Lower leg skin (tissue), 4 donors: ENCODE measurements around the gene DOCK11. TPM values are rescaled to one million over a fixed set of nuclear protein-coding genes. Genes with fewer than 3 reads are reported as not detected.

Source experiments
- DNase-seq, 2 donors: peaks; one replicate each; pipeline ENCODE4 v3.0.0-alpha.2; 2019; ENCODE audit warnings: low spot score in 2 of 2
- H3K4me3 ChIP-seq: fragments of 200-600 bp; sonication (generic); 2 replicates; pipeline ENCODE4 v1.5.1; 2017; ENCODE audit warnings: mild to moderate bottlenecking, low read depth; ENCODE audit not compliant: poor library complexity, severe bottlenecking
- POLR2A ChIP-seq, 2 donors: fragments of 450-650 bp; IDR thresholded peaks; one replicate each; pipeline ENCODE4 v1.6.1; 2016 to 2017; ENCODE audit warnings: antibody characterized with exemption in 2 of 2, mild to moderate bottlenecking in 1 of 2, moderate library complexity in 1 of 2
- WGBS, 2 donors: methylation state at CpG; one replicate each; pipeline ENCODE4 v1.1.5; 2018; 5-methylcytosine and 5-hydroxymethylcytosine counted together
- intact Hi-C: fragments of 100-400 bp; cut with DNase I; formaldehyde crosslinking; loops from one replicate; pipeline ENCODE4 v1.15.0; 2023; ENCODE audit warnings: low total_unique reads
- total RNA-seq, 4 donors: library from RNA; depleted of rRNA; stranded (reverse); fragments of >200 nt; gene quantifications; one replicate each; pipeline ENCODE4 v1.1.0, GENCODE V29; 2016
- TF ChIP-seq, protein P1 (sequence below), 3 donors: fragments of 450-650 bp; IDR thresholded peaks; one replicate each; pipeline ENCODE4 v1.5.1; 2016; ENCODE audit warnings: antibody characterized with exemption in 3 of 3, mild to moderate bottlenecking in 3 of 3, moderate library complexity in 2 of 3

Gene DOCK11
- total RNA-seq, 4 donors from 2014 or later, result 3.5 to 11.1 (median 5.5) TPM

GRCh38 chrX:118523920-118524319 lies 28.3 kb downstream of the DOCK11 start:
- intact Hi-C loops, result no loop called here
- TF ChIP-seq, protein P1, sequence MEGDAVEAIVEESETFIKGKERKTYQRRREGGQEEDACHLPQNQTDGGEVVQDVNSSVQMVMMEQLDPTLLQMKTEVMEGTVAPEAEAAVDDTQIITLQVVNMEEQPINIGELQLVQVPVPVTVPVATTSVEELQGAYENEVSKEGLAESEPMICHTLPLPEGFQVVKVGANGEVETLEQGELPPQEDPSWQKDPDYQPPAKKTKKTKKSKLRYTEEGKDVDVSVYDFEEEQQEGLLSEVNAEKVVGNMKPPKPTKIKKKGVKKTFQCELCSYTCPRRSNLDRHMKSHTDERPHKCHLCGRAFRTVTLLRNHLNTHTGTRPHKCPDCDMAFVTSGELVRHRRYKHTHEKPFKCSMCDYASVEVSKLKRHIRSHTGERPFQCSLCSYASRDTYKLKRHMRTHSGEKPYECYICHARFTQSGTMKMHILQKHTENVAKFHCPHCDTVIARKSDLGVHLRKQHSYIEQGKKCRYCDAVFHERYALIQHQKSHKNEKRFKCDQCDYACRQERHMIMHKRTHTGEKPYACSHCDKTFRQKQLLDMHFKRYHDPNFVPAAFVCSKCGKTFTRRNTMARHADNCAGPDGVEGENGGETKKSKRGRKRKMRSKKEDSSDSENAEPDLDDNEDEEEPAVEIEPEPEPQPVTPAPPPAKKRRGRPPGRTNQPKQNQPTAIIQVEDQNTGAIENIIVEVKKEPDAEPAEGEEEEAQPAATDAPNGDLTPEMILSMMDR (IDR thresholded peaks at IDR 0.05), result no peak
- no peak for TF ChIP-seq POLR2A (IDR thresholded peaks at IDR 0.05)
- 65 to 69% methylated on average over 4 of the region's 4 CpGs for WGBS, 2 donors

DNA sequence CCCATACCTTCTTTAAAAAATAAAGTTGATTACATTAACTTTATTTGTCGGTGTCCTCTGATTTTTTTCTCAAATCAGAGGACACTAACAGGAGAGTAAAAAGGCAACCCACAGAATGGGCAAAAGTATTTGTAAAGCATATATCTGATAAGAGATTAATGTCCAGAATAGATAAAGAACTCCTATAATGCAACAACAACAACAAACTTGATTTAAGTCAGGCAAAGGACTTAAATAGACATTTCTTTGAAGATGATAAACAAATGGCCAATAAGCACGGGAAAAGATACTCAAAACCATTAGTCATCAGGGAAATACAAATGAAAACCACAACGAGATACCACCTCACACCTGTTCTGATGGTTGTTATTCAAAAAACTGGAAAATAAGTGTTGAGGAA lies 28.7 kb downstream of the DOCK11 start:
- intact Hi-C loops, result no loop called here
- H3K4me3 ChIP-seq, result no peak overlapping the region
- 55 to 56% methylated on average over 3 of the region's 3 CpGs for WGBS, 2 donors
- DNase-seq, result no peak
- TF ChIP-seq, protein P1 (IDR thresholded peaks at IDR 0.05), result no peak
- no peak for TF ChIP-seq POLR2A (IDR thresholded peaks at IDR 0.05)

More at GRCh38 chrX:118523920-118524319, 28.3 kb downstream of the DOCK11 start:
- no peak for DNase-seq
- no peak overlapping the region for H3K4me3 ChIP-seq

DNA sequence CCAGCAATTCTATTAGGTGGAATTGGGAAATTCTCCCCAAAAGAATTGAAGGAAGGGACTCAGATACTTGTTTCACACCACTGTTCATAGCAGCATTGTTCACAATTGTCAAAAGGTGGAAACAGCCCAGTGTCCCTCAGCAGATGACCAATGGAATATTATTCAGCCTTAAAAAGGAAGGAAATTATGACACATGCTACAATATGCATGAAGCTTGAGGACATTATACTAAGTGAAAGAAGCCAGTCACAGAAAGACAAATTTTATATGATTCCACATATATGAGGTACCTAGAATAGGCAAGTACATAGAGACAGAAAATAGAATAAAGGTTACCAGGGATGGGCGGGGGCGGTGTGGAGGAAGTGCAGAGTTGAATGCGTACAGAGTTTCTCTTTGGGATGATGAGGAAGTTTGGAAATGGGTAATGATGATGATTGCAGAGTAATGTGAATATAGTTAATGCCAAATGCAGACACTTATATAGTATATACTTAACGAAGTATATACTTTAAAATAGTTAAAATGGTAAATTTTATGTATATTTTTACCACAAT lies 29.6 kb downstream of the DOCK11 start:
- TF ChIP-seq, protein P1 (IDR thresholded peaks at IDR 0.05), result no peak
- TF ChIP-seq POLR2A (IDR thresholded peaks at IDR 0.05), result no peak
- intact Hi-C loops, result no loop called here
- DNase-seq, result peak in 1 of 2 donors; percentile 73
- no peak overlapping the region for H3K4me3 ChIP-seq
- 77 to 89% methylated on average over 4 of the region's 4 CpGs for WGBS, 2 donors

DNA sequence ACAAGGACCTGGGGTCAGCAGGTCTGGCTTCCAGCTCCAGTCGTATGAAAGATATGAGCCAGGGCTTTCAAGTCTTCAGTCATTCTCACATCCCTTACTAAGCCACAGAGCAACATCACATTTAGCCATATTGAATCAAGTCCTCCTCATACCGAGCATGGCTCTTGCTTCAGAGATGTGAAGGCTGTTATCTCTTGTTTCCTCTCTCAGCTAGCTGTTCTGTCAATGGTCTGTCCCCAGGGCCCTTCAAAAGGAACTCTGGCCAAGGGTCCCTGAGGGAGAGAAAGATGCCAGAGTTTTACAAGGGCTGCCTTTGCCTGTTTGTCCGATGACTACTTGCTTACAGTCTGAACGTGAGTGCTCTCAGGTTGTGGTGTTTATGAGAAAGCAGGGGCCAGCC lies 30.5 kb downstream of the DOCK11 start:
- TF ChIP-seq, protein P1 (IDR thresholded peaks at IDR 0.05), result no peak
- no peak for TF ChIP-seq POLR2A (IDR thresholded peaks at IDR 0.05)
- intact Hi-C loops, result no loop called here
- DNase-seq, result no peak
- no peak overlapping the region for H3K4me3 ChIP-seq
- WGBS, 2 donors, result 65 to 69% methylated on average over 4 of the region's 4 CpGs

DNA sequence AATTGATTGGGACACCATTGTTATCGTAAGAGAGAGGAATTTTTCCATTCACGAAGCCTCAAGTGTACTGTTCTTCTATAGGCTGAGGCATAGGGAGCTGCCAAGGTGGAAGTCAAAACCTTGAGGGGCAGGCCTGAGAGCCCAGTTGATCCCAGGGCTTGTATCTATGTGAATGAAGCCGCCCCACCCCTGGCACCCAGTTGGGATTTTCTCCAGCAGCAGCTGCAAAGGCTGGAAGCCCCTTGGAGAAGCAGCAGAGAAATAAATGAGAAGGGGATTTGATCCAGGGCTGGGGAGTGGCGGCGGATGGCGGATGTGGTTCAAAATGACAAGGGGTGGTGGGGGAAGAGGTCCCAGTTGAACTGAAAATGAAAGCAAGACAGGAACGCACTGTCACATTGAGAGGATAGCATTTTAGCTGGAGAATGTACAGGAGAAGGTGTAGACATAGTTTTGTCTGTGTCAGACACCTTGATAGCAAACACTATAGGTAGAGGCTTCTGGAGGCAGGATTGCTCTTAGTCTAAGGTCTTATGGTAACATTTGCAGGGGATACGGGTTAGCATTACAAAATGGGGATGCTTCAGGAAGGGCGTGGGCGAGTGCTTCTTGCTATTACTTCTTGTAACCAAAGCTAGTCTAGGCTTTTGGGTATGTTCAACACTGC lies 32.6 kb downstream of the DOCK11 start:
- intact Hi-C loops, result no loop called here
- TF ChIP-seq, protein P1 (IDR thresholded peaks at IDR 0.05), result no peak
- TF ChIP-seq POLR2A (IDR thresholded peaks at IDR 0.05), result no peak
- WGBS, 2 donors, result 70 to 89% methylated on average over 10 of the region's 10 CpGs
- peak in 1 of 2 donors; percentile 75 for DNase-seq
- H3K4me3 ChIP-seq, result no peak overlapping the region
